GM12891 (cell line): ENCODE results near the gene TUSC7.

Source experiments
- PAX5 ChIP-seq: IDR thresholded peaks from 2 replicates; pipeline ENCODE4 v1.6.1; 2011; ENCODE audit warnings: low read length, moderate library complexity, mild to moderate bottlenecking; ENCODE audit not compliant: insufficient read depth, severe bottlenecking
- POLR2A ChIP-seq: IDR thresholded peaks from 2 replicates; pipeline ENCODE4 v1.6.1; 2011; ENCODE audit warnings: low read depth, low read length, control low read depth
- POLR2AphosphoS5 ChIP-seq: IDR thresholded peaks from 2 replicates; pipeline ENCODE4 v1.6.1; 2011; ENCODE audit warnings: low read depth, low read length, control low read depth
- POU2F2 ChIP-seq: IDR thresholded peaks from 2 replicates; pipeline ENCODE4 v1.6.1; 2011; ENCODE audit warnings: low read depth, mild to moderate bottlenecking, control low read depth, low read length, moderate library complexity
- SPI1 ChIP-seq: IDR thresholded peaks from 2 replicates; pipeline ENCODE4 v1.6.1; 2011; ENCODE audit warnings: low read depth, low read length, control low read depth
- TAF1 ChIP-seq: IDR thresholded peaks from 2 replicates; pipeline ENCODE4 v1.6.1; 2011; ENCODE audit warnings: low read depth, low read length, control low read depth

- no peak for TF ChIP-seq SPI1
- no peak for TF ChIP-seq TAF1
- TF ChIP-seq POLR2AphosphoS5, result no peak
- no peak for TF ChIP-seq POLR2A
- no peak for TF ChIP-seq PAX5
- no peak for TF ChIP-seq POU2F2
Observed at GRCh38 chr3:116702334-116702733, 7.2 kb upstream of the TUSC7 start.
